Uterus (tissue), 2 donors: Measurements from ENCODE around the gene GFPT2.

ENCODE experiments used
- CTCF ChIP-seq, 4 experiments: fragments of 200-600 bp in 2 of 4; fragments of 450-650 bp in 2 of 4; sonication (generic) in 2 of 4; IDR thresholded peaks; one replicate each; pipeline ENCODE4 v1.5.1; 2016 to 2019; ENCODE audit warnings: antibody characterized with exemption in 4 of 4, mild to moderate bottlenecking in 2 of 4, moderate library complexity in 1 of 4
- POLR2A ChIP-seq, 2 donors: fragments of 450-650 bp; IDR thresholded peaks; one replicate each; pipeline ENCODE4 v1.6.1; 2016; ENCODE audit warnings: antibody characterized with exemption in 2 of 2, mild to moderate bottlenecking in 1 of 2, moderate library complexity in 1 of 2

GRCh38 chr5:180350296-180350695 lies 2.8 kb downstream of the GFPT2 start:
- TF ChIP-seq CTCF (IDR thresholded peaks at IDR 0.05) = no peak
- no peak for TF ChIP-seq POLR2A (IDR thresholded peaks at IDR 0.05)
